ENCODE measurements around the gene TBC1D4. TPM values are rescaled to one million over a fixed set of nuclear protein-coding genes. Genes with fewer than 3 reads are reported as not detected.

Gene TBC1D4
- total RNA-seq, 1 experiment from 2014 or later: 15.4 TPM

DNA sequence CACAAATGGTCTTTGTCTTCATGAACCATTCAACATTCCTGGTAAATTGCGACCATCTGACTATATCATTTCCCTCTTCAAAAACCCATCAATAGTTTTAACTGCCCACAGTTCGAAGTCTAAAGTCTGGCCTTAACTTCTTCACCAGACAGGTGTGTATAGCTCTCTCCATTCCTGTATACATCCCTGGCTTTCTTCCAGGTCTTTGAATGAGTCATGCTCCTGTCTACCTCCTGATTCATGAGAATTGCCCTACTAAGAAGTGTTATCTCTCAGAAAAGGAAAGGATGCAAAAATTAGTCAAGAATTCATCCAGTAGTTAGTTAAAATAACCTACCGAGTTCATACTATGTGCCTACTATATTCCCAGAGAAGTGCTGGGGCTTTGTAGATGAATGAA is 225.0 kb downstream of the TBC1D4 start:
- CTCF ChIA-PET: no interaction called here
- no peak overlapping the region for H3K27ac Mint-ChIP-seq (ENCODE audit: unreplicated experiment)
- no TSS peak for BruUV-seq (replicated peaks)
- TF ChIP-seq, protein P1, sequence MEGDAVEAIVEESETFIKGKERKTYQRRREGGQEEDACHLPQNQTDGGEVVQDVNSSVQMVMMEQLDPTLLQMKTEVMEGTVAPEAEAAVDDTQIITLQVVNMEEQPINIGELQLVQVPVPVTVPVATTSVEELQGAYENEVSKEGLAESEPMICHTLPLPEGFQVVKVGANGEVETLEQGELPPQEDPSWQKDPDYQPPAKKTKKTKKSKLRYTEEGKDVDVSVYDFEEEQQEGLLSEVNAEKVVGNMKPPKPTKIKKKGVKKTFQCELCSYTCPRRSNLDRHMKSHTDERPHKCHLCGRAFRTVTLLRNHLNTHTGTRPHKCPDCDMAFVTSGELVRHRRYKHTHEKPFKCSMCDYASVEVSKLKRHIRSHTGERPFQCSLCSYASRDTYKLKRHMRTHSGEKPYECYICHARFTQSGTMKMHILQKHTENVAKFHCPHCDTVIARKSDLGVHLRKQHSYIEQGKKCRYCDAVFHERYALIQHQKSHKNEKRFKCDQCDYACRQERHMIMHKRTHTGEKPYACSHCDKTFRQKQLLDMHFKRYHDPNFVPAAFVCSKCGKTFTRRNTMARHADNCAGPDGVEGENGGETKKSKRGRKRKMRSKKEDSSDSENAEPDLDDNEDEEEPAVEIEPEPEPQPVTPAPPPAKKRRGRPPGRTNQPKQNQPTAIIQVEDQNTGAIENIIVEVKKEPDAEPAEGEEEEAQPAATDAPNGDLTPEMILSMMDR (IDR thresholded peaks at IDR 0.05; ENCODE audit: unreplicated experiment): no peak
- H3K4me1 Mint-ChIP-seq (ENCODE audit: low read depth, unreplicated experiment): peaks cover 11% of the 10 kb centered on the region
- no peaks in the 10 kb centered on the region for H3K9me3 Mint-ChIP-seq (ENCODE audit: low read depth, unreplicated experiment)
- H3K36me3 Mint-ChIP-seq (ENCODE audit: insufficient read depth, unreplicated experiment): peaks cover 5% of the 10 kb centered on the region
- peak; percentile 28 for DNase-seq
- H3K4me3 Mint-ChIP-seq (ENCODE audit: low read depth, unreplicated experiment): no peak overlapping the region
- no peaks in the 10 kb centered on the region for H3K27me3 Mint-ChIP-seq (ENCODE audit: unreplicated experiment)
- intact Hi-C loops (cut with micrococcal nuclease; ENCODE audit: unreplicated experiment): no loop called here

DNA sequence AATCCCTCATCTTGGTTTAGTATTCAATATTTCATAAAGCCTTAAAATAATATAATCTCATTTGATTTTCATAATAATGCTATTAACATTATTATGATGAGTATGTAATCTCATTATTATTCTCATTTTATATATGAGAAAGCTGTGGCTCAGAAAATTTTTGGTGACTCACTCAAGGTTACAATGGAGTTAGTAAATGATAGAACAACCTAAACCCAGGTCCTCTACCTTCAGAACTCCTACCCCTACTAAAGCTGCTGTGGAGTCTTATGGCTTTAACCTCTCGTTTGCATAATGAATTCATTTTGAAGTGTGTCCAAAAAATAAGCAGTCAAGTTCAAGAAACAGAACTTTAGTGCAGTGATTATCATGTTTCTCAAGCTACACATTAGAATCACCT is 226.3 kb downstream of the TBC1D4 start:
- intact Hi-C loops (cut with micrococcal nuclease; ENCODE audit: unreplicated experiment): no loop called here
- Mint-ChIP-seq H3K36me3 (ENCODE audit: insufficient read depth, unreplicated experiment) (peaks cover 5% of the 10 kb centered on the region), H3K4me3 (ENCODE audit: low read depth, unreplicated experiment) (no peak overlapping the region), H3K27ac (ENCODE audit: unreplicated experiment) (no peak overlapping the region), H3K27me3 (ENCODE audit: unreplicated experiment) (no peaks in the 10 kb centered on the region), H3K4me1 (ENCODE audit: low read depth, unreplicated experiment) (peaks cover 11% of the 10 kb centered on the region), H3K9me3 (ENCODE audit: low read depth, unreplicated experiment) (no peaks in the 10 kb centered on the region)
- CTCF ChIA-PET: no interaction called here
- DNase-seq: no peak
- TF ChIP-seq, protein P1 (IDR thresholded peaks at IDR 0.05; ENCODE audit: unreplicated experiment): no peak
- no TSS peak for BruUV-seq (replicated peaks)

DNA sequence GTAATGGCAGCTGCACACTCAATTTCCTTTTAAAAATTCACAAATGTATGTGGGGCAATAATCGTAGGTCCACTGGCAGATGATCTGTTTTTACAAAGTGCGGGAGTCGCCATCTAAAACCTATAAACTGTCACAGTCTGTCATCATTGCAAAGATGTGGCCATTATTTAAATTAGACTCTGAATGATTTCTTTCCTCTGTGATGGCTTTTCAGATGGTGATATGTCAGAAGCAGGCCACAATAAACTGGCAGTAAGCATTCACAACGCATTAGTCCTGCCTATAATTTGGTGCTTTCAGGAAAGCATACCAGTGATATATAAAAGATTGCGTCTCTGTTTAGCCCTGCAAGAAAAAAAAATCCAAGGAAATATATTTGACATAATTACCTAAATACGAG is 226.8 kb downstream of the TBC1D4 start:
- TF ChIP-seq, protein P1 (IDR thresholded peaks at IDR 0.05; ENCODE audit: unreplicated experiment): no peak
- CTCF ChIA-PET: no interaction called here
- peaks cover 5% of the 10 kb centered on the region for H3K36me3 Mint-ChIP-seq (ENCODE audit: insufficient read depth, unreplicated experiment)
- no peaks in the 10 kb centered on the region for H3K9me3 Mint-ChIP-seq (ENCODE audit: low read depth, unreplicated experiment)
- peaks cover 11% of the 10 kb centered on the region for H3K4me1 Mint-ChIP-seq (ENCODE audit: low read depth, unreplicated experiment)
- H3K4me3 Mint-ChIP-seq (ENCODE audit: low read depth, unreplicated experiment): no peak overlapping the region
- intact Hi-C loops (cut with micrococcal nuclease; ENCODE audit: unreplicated experiment): no loop called here
- no peaks in the 10 kb centered on the region for H3K27me3 Mint-ChIP-seq (ENCODE audit: unreplicated experiment)
- no TSS peak for BruUV-seq (replicated peaks)
- DNase-seq: no peak
- no peak overlapping the region for H3K27ac Mint-ChIP-seq (ENCODE audit: unreplicated experiment)

DNA sequence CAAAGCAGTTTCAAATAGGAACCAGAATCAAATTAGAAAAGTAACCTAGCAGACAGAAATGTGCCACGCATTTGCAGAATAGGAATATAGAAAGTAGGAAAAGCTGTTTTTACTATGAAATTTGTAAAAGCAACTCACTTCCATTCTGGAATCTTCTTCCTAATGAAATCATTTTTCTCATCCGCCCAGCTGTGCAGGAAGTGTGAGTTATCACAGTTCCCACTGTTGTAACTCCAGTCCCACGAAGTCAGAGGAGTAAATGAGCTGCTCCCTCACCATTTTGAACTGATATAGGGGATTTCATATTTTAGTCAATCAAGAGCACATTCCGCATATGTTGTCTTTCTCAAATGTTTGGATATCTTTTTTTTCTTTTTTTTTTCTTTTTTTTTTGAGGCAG is 230.8 kb downstream of the TBC1D4 start:
- H3K4me3 Mint-ChIP-seq (ENCODE audit: low read depth, unreplicated experiment): no peak overlapping the region
- no peaks in the 10 kb centered on the region for H3K4me1 Mint-ChIP-seq (ENCODE audit: low read depth, unreplicated experiment)
- H3K36me3 Mint-ChIP-seq (ENCODE audit: insufficient read depth, unreplicated experiment): no peaks in the 10 kb centered on the region
- CTCF ChIA-PET: no interaction called here
- TF ChIP-seq, protein P1 (IDR thresholded peaks at IDR 0.05; ENCODE audit: unreplicated experiment): no peak
- H3K27ac Mint-ChIP-seq (ENCODE audit: unreplicated experiment): no peak overlapping the region
- intact Hi-C loops (cut with micrococcal nuclease; ENCODE audit: unreplicated experiment): no loop called here
- BruUV-seq (replicated peaks): no TSS peak
- H3K27me3 Mint-ChIP-seq (ENCODE audit: unreplicated experiment): no peaks in the 10 kb centered on the region
- DNase-seq: no peak
- no peaks in the 10 kb centered on the region for H3K9me3 Mint-ChIP-seq (ENCODE audit: low read depth, unreplicated experiment)
